Retinal pigment epithelial cell (primary cell): ENCODE results near the gene BAMBI.

Experiments used
- DNase-seq: peaks from one replicate; pipeline ENCODE4 v3.0.0-alpha.2; 2010; ENCODE audit warnings: low read depth
- H3K4me3 ChIP-seq: 2 replicates; pipeline ENCODE4 v1.5.1; 2011; ENCODE audit warnings: mild to moderate bottlenecking, low read length, control low read depth, moderate library complexity
- CTCF ChIP-seq: conservative IDR thresholded peaks from 2 replicates; pipeline ENCODE4 v1.5.1; 2011; ENCODE audit warnings: low read depth, low read length, control low read depth, inconsistent platforms

The BAMBI gene, protein sequence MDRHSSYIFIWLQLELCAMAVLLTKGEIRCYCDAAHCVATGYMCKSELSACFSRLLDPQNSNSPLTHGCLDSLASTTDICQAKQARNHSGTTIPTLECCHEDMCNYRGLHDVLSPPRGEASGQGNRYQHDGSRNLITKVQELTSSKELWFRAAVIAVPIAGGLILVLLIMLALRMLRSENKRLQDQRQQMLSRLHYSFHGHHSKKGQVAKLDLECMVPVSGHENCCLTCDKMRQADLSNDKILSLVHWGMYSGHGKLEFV

DNA sequence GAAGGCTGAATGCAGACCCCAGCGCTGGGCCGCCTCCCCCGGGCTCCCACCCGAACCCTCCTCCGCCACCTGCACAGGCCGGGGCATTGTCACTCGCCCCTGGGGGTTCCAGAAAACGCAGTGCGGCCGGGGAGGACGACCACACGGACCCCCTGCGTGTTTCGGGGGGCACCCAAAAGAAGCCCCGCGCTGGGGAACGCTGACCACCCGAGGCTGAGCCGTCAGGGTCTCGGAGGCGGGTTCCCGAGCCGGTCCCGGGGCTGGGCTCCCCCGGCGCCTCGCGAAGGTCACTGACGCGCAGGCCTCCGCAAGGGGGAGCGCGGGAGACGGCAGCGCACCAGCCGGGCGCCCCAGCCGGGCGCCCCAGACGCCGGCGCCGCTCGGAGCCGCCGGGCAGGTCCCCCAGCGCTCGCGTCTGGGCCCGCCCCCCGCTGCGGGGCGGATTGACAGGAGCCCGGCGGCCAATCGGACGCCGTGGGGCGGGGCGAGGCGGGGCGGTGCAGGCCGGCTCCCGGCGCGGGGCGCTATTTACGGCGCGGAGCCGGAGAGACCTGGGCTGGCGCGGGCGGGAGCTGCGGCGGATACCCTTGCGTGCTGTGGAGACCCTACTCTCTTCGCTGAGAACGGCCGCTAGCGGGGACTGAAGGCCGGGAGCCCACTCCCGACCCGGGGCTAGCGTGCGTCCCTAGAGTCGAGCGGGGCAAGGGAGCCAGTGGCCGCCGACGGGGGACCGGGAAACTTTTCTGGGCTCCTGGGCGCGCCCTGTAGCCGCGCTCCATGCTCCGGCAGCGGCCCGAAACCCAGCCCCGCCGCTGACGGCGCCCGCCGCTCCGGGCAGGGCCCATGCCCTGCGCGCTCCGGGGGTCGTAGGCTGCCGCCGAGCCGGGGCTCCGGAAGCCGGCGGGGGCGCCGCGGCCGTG lies at the start of gene BAMBI:
BAMBI (plus strand) TSS at position 554 of the 920 bp plus-strand sequence. CDS start 377 bp downstream, outside the sequence.
- DNase-seq: peak; percentile 70
- H3K4me3 ChIP-seq: peak within 1 kb of the TSS; percentile 75
- TF ChIP-seq CTCF: peak; percentile 50

DNA sequence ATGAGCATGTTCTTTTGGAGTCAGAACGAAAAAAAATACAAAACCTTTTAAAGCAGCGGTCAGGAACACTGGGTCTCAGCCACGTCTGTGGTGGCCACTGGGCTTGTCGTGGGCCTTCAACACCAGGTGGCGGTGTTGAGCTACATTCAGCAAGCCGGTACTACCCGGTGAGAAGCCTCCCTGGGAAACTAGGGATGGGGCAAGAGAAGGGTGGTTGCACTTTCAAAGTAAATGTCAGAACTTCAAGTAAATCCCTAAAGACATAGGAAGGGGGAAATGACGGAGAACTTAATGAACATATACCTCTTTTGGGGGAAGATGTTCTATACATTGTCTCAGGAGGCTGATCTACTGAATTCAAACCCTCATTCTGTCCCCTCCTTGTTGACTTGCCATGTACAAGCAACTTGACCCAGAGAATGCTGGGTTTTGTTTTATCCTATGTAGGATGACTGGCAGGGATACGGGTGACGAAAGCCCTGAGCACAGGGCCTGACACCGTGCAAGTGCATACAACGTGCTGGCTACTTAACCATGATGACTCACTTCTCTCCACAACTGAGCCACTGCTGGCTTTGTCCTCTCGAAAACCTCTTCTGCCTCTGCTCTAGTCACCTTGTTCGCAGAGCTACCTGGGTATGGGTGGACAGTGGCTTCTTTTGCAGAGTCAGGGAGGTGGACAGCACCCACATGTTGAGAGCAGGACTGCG lies 49.0 kb upstream of the BAMBI start:
- TF ChIP-seq CTCF: peak; percentile 95
- H3K4me3 ChIP-seq: no peak overlapping the region
- DNase-seq: peak; percentile 67

GRCh38 chr10:28631896-28632583 lies 45.3 kb upstream of the BAMBI start:
- TF ChIP-seq CTCF: no peak
- DNase-seq: peak; percentile 42
- H3K4me3 ChIP-seq: no peak overlapping the region

- no peak for TF ChIP-seq CTCF
- no peak overlapping the region for H3K4me3 ChIP-seq
- DNase-seq: no peak
Observed at GRCh38 chr10:28632584-28632945, 44.8 kb upstream of the BAMBI start.

DNA sequence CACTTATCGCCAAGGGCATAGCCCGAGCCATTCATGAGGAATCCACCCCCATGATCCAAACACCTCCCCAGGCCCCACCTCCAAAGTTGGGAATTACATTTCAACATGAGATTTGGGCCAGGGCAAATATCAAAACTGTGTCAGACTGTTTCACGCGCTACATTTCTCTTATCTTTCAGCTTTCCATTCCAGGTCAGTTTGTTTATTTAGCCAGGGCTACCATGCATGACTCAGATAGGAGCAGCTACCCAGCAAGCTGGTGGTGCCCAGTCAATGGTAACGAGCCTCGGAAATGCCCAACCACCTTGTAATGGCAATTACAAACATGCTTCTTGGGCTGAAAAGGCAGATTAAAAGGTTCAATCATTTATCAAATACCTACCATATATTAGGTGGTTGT lies 43.6 kb upstream of the BAMBI start:
- TF ChIP-seq CTCF: no peak
- DNase-seq: no peak
- H3K4me3 ChIP-seq: no peak overlapping the region

DNA sequence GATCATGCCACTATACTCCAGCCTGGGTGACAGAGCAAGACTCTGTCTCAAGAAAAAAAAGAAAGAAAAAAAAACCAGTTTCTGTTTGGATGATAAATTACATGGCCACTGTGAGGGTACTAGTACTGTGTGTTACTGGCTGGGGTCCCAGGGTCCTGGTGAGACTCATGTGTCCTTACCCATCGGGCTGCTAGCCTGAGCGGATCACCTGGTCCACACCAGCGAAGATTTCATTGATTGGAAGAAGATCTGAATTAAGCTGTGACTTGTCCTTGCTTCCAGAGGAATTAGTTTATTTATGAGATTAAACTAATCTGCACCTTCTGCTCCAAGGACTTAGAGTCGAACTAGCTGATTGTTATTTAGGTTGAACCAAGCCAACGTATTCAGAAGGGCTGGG lies 40.0 kb upstream of the BAMBI start:
- no peak for DNase-seq
- TF ChIP-seq CTCF: no peak

More for the DNA sequence above, 40.0 kb upstream of the BAMBI start:
- no peak overlapping the region for H3K4me3 ChIP-seq
